ENCODE measurements around the gene ZNF236.

DNA sequence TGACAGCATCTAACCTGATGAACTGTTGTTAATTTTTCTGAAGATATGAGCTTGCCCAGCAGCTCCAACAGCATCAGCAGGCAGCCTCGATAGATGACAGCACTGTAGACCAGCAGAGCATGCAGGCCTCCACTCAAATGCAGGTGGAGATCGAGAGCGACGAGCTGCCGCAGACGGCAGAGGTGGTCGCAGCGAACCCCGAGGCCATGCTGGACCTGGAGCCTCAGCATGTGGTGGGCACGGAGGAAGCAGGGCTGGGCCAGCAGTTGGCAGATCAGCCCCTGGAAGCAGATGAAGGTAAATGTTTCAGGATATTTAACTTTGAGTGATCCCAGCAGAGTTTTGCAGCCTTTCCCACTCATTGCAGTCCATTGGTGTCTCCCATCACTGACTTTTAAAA lies 85.9 kb downstream of the ZNF236 start:
- TF ChIP-seq, protein P1, sequence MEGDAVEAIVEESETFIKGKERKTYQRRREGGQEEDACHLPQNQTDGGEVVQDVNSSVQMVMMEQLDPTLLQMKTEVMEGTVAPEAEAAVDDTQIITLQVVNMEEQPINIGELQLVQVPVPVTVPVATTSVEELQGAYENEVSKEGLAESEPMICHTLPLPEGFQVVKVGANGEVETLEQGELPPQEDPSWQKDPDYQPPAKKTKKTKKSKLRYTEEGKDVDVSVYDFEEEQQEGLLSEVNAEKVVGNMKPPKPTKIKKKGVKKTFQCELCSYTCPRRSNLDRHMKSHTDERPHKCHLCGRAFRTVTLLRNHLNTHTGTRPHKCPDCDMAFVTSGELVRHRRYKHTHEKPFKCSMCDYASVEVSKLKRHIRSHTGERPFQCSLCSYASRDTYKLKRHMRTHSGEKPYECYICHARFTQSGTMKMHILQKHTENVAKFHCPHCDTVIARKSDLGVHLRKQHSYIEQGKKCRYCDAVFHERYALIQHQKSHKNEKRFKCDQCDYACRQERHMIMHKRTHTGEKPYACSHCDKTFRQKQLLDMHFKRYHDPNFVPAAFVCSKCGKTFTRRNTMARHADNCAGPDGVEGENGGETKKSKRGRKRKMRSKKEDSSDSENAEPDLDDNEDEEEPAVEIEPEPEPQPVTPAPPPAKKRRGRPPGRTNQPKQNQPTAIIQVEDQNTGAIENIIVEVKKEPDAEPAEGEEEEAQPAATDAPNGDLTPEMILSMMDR (IDR thresholded peaks at IDR 0.05; ENCODE audit: insufficient read depth, low read length, poor library complexity, severe bottlenecking), result no peak
- no peak for TF ChIP-seq EZH2phosphoT487 (conservative IDR thresholded peaks at IDR 0.05; ENCODE audit: low read length)

All from SU-DHL-6 (cell line).